Measurements from ENCODE around the gene CABCOCO1. TPM values are rescaled to one million over a fixed set of nuclear protein-coding genes. Genes with fewer than 3 reads are reported as not detected.

CABCOCO1 gene
- total and polyA plus RNA-seq, 9 of the 15 experiments (the other 6 are each of a cell fraction or from before 2014, with no cell fraction given), result 0.04 TPM; not detected in 8

- TF ChIP-seq PRDM10 (IDR thresholded peaks at IDR 0.05; ENCODE audit: partially characterized antibody) (peak; percentile 8), FOXJ2 (tag; IDR thresholded peaks at IDR 0.05) (peak; percentile 99), SMARCB1 (IDR thresholded peaks at IDR 0.05; ENCODE audit: insufficient read length, low read depth) (no peak), RBFOX2 (IDR thresholded peaks at IDR 0.05; ENCODE audit: low read depth, low read length) (peak; percentile 20; the same call in 1 of the 2 replicates), NFATC3 (IDR thresholded peaks at IDR 0.05) (0 out of 2 replicates have a peak, but pooled peaks have one; percentile 31), NCOA2 (IDR thresholded peaks at IDR 0.05; ENCODE audit: partially characterized antibody in 2 of 2) (peak; percentile 54 to 70), CLOCK (CRISPR knock-in tag; IDR thresholded peaks at IDR 0.05; ENCODE audit: borderline replicate concordance) (no peak), MYNN (IDR thresholded peaks at IDR 0.05) (peak; percentile 72; the same call in 1 of the 2 replicates), MYNN (CRISPR knock-in tag; IDR thresholded peaks at IDR 0.05) (no peak), PHB2 (IDR thresholded peaks at IDR 0.05; ENCODE audit: low read depth) (peak; percentile 72; the same call in 1 of the 2 replicates), NRF1 (conservative IDR thresholded peaks at IDR 0.05 in 1 of 2, IDR thresholded peaks at IDR 0.05 in 1 of 2) (peak; percentile 69 to 74), ARNT (IDR thresholded peaks at IDR 0.05) (peak; percentile 27 to 76; a peak in 2 of 4 replicates), ETS1 (conservative IDR thresholded peaks at IDR 0.05; ENCODE audit: control insufficient read depth, low read depth, low read length) (no peak), ZBTB49 (CRISPR knock-in tag; IDR thresholded peaks at IDR 0.05; ENCODE audit: borderline replicate concordance) (no peak), ATF3 (IDR thresholded peaks at IDR 0.05) (0 out of 2 replicates have a peak, but pooled peaks have one; percentile 18), ATF3 (CRISPR knock-in tag; conservative IDR thresholded peaks at IDR 0.05) (no peak)
Measured at GRCh38 chr10:61779950-61780659, 117.4 kb downstream of the CABCOCO1 start (continued).

All from K562 (cell line).